GM13976 (cell line): ENCODE measurements around the gene SAG.

Experiments used
- DNase-seq: peaks from one replicate; pipeline ENCODE4 v3.0.0; 2012; ENCODE audit warnings: low spot score
- in situ Hi-C: fragments of 300-500 bp; cut with MboI; formaldehyde crosslinking; loops from one replicate; pipeline ENCODE4 v1.12.0; 2022; ENCODE audit warnings: low sequenced_read_pairs, mixed read lengths, inconsistent platforms; ENCODE audit not compliant: unreplicated experiment
- TF ChIP-seq, protein P1 (sequence below): IDR thresholded peaks from 2 replicates; pipeline ENCODE4 v1.5.1; 2012; ENCODE audit warnings: borderline replicate concordance, mild to moderate bottlenecking; ENCODE audit not compliant: insufficient read depth; ENCODE audit errors: extremely low read depth, missing control alignments, control extremely low read depth

Gene SAG

DNA sequence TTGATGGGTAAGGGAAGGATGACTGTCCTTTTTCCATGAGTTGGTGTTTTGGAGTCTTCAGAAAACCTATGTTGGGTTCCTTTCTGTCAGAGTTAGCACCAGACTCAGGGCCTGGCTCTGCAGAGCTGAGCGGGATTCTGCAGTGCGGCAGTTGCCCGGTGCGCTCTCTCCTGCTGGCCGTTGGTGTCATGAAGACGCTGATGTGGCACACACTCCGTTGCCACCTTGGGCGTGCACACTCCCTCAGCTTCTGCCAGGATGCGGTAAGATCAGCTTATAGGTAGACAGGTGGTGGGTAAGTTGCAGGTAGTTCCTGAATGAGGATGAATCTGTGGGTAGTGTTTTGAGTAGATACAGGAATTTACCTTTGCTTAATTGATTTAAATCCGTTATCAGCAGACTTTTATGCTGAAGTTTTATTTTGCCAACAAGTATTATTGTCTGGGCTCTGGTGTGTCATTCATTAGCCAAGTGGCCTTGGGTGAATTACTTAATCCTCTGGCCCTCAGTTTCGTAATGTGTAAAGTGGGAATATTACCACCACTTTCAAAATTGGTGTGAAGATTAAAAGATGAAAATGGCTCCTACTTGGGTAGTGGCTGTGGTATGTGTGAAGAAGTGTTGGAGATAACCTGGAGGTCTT lies 73.5 kb downstream of the SAG start:
- DNase-seq: no peak
- TF ChIP-seq, protein P1, sequence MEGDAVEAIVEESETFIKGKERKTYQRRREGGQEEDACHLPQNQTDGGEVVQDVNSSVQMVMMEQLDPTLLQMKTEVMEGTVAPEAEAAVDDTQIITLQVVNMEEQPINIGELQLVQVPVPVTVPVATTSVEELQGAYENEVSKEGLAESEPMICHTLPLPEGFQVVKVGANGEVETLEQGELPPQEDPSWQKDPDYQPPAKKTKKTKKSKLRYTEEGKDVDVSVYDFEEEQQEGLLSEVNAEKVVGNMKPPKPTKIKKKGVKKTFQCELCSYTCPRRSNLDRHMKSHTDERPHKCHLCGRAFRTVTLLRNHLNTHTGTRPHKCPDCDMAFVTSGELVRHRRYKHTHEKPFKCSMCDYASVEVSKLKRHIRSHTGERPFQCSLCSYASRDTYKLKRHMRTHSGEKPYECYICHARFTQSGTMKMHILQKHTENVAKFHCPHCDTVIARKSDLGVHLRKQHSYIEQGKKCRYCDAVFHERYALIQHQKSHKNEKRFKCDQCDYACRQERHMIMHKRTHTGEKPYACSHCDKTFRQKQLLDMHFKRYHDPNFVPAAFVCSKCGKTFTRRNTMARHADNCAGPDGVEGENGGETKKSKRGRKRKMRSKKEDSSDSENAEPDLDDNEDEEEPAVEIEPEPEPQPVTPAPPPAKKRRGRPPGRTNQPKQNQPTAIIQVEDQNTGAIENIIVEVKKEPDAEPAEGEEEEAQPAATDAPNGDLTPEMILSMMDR: no peak
- in situ Hi-C loops: no loop called here

DNA sequence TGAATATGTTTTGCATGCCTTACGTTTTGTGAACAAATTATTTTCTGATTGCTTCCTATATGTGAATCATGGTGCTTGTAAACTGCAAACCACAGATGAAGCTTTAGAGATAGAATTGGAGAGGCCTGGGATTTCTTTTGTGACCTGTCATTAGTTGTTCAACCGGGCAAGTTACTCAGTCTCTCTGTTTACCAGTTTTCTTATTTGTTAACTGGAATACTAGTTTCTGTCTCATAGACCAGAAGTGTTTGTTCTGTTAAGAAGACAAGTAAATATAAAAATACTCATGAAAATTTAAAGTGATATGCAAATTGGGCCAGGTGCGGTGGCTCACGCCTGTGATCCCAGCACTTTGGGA lies 74.0 kb downstream of the SAG start:
- TF ChIP-seq, protein P1: no peak
- in situ Hi-C loops: no loop called here
- no peak for DNase-seq

DNA sequence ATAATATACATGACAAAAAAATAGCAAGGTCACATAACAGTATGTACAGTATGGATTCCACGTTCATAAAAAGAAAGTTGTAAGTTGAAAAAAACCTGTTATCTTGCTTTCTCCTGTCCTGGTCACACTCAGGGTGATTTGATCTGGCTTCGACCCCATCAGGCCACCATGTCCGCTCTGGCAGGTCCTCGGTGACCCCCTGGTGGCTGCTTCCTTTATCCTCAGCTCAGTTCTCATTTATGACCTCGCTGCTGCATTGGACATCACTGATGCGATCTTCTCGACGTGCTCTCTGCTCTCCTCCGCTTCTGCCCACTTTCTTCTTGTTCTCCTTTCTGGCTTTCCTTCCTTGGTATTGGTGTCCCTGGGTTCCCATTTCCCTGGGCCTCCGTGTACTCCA lies 76.4 kb downstream of the SAG start:
- in situ Hi-C loops: no loop called here
- DNase-seq: no peak
- TF ChIP-seq, protein P1: no peak

DNA sequence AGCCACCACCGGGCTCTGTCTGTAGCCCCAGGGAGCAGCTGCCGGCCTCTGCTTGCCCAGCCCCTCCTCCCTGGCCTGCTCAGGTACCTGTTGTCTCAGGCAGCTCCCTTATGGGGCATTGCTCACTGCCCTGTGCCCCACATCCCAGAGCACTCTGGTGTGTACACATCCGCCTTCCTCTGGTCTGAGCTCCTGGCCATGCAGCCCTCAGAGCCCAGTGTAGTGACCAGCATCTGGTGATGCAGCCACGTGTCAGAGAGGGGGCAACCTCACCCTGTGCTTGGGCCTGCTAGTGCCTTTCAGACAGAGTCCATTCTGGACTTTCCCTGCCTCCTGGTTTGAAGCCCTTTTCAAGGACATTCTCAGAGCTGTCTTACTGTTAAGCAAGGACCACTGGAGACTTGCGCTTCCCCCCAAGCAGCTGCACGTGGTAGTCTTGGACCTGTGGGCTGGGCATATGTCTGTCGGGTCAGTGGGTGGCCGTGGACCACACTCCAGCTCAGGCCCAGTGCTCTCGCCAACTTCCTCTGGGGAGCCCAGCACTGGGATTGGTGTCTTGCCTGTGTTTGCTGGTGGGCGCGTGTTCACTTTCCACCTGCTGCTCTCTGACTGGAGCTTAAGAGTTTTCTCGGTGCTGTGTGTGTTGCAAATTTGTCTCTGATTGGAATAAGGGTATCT lies 77.3 kb downstream of the SAG start:
- TF ChIP-seq, protein P1: no peak
- in situ Hi-C loops: no loop called here
- no peak for DNase-seq

DNA sequence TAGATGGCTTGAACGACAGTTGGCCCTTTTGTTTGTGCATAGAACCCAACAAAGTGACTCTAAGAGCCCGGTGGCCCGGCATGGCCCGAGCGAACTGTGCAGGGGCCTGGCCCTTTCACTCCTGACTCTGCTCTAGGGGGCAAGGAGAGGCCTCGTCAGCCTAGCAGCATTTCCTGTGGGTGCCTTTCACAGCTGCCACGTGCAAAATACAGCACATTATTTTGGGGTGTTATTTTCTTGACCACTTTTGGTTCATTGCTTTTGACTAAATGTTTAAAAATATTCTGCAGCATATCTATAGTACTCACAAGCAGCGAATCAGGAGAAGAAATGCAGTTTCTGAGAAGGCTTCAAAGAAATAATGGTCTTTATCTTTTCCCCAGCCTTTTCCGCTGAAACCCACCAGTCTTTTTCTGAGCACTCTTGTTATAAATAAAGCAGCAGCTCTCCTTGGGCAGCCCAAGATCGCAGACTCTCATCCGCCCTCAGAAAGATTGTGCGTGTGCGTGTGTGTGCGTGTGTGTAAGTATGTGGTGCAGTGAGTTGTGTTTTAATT lies 78.0 kb downstream of the SAG start:
- in situ Hi-C loops: no loop called here
- DNase-seq: peak; percentile 69
- TF ChIP-seq, protein P1: no peak

DNA sequence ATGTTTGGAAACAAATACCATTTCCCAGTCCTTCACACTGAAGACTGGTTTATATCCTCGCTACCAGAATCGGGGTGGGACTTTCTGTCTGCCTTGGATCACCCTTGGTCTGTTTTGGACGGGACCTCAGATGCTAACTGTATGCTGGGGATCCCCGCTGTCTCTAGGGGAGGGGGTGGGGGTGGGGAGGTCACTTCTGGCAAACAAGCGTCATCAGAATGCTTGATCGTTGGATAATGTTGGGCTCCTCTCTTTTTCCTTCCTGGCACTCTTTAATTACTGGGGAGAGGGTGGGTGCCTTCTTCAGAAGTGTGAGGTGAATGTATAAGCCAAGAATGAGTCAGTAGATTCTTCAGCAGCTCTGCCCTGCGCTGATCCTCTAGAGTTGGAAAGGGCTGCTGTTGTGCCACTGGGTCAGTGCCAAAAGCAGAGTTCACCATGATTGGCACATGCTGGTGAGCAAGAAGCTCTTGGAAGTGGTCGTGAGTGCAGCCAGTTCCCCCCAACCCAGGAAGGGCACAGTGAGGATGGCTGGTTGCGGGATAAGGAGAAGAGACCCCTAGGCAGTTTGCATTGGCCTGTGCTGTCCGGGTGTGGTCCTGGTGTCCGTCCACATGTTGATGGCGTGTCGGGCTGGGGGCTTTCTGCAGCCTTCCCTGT lies 78.9 kb downstream of the SAG start:
- in situ Hi-C loops: no loop called here
- TF ChIP-seq, protein P1: no peak
- DNase-seq: no peak
